GM23338 (cell line): Measurements from ENCODE around the gene TLDC2. TPM values are rescaled to one million over a fixed set of nuclear protein-coding genes. Genes with fewer than 3 reads are reported as not detected.
"Not testable (repeated sequence)": the region's sequence is repeated elsewhere in the genome, so short reads cannot be mapped to it uniquely, and the experiment has no call there.

Experiments used
- ATAC-seq: fragments of 200-7000 bp; cut with Tn5 transposase; 3 replicates; pipeline ENCODE4 v1.9.1; 2020
- DNase-seq: peaks from one replicate; pipeline ENCODE4 v3.0.0-alpha.2; 2015; ENCODE audit warnings: low spot score
- H2AFZ ChIP-seq: fragments of 200-600 bp; sonication (generic); 2 replicates; pipeline ENCODE4 v1.8.0; 2016; ENCODE audit warnings: antibody characterized with exemption, mild to moderate bottlenecking, moderate library complexity
- H3F3A ChIP-seq: fragments of 200-600 bp; sonication (generic); replicated peaks from 2 replicates; pipeline ENCODE4 v1.8.0; 2017; ENCODE audit warnings: antibody characterized with exemption, mixed run types, low read depth
- H3K27ac ChIP-seq: fragments of 200-600 bp; sonication (generic); 2 replicates; pipeline ENCODE4 v1.6.1; 2016; ENCODE audit warnings: low read depth
- H3K27me3 ChIP-seq: fragments of 200-600 bp; sonication (generic); 2 replicates; pipeline ENCODE4 v1.8.0; 2016; ENCODE audit warnings: mild to moderate bottlenecking, mixed run types, moderate library complexity; ENCODE audit not compliant: insufficient read depth
- H3K36me3 ChIP-seq: fragments of 200-600 bp; sonication (generic); 2 replicates; pipeline ENCODE4 v1.8.0; 2016; ENCODE audit warnings: mild to moderate bottlenecking; ENCODE audit not compliant: insufficient read depth
- H3K4me1 ChIP-seq: fragments of 200-600 bp; sonication (generic); 2 replicates; pipeline ENCODE4 v1.8.0; 2016; ENCODE audit warnings: mild to moderate bottlenecking, moderate library complexity; ENCODE audit not compliant: insufficient read depth
- H3K4me2 ChIP-seq: fragments of 200-600 bp; sonication (generic); 2 replicates; pipeline ENCODE4 v1.7.1; 2017; ENCODE audit warnings: mixed run types
- H3K4me3 ChIP-seq: fragments of 200-600 bp; sonication (generic); 2 replicates; pipeline ENCODE4 v1.6.1; 2016; ENCODE audit warnings: mixed run types
- H3K79me2 ChIP-seq: fragments of 200-600 bp; sonication (generic); replicated peaks from 2 replicates; pipeline ENCODE4 v1.8.0; 2017; ENCODE audit warnings: mild to moderate bottlenecking; ENCODE audit not compliant: insufficient read depth
- H3K9me2 ChIP-seq: fragments of 200-600 bp; sonication (generic); 2 replicates; pipeline ENCODE4 v1.8.0; 2017; ENCODE audit not compliant: insufficient read depth
- H4K20me1 ChIP-seq: fragments of 200-600 bp; sonication (generic); replicated peaks from 2 replicates; pipeline ENCODE4 v1.8.0; 2017; ENCODE audit warnings: mild to moderate bottlenecking; ENCODE audit not compliant: insufficient read depth
- H3K27ac Mint-ChIP-seq: 2 replicates; pipeline ENCODE4 v1.8.0; 2020; ENCODE audit warnings: inconsistent platforms, mild to moderate bottlenecking, moderate library complexity, mixed read lengths
- H3K27me3 Mint-ChIP-seq: 3 replicates; pipeline ENCODE4 v1.8.0; 2022; ENCODE audit warnings: low read depth, mild to moderate bottlenecking, moderate library complexity, mixed read lengths, inconsistent platforms; ENCODE audit not compliant: insufficient read depth, poor library complexity
- H3K36me3 Mint-ChIP-seq: 3 replicates; pipeline ENCODE4 v1.8.0; 2021; ENCODE audit warnings: low read depth, mild to moderate bottlenecking, inconsistent platforms, moderate library complexity, mixed read lengths
- H3K4me1 Mint-ChIP-seq: 3 replicates; pipeline ENCODE4 v1.8.0; 2020; ENCODE audit warnings: mild to moderate bottlenecking, inconsistent platforms, mixed read lengths
- H3K4me3 Mint-ChIP-seq: 3 replicates; pipeline ENCODE4 v1.8.0; 2021; ENCODE audit warnings: moderate library complexity, mild to moderate bottlenecking, inconsistent platforms, mixed read lengths
- H3K9me3 Mint-ChIP-seq: 3 replicates; pipeline ENCODE4 v1.8.0; 2020; ENCODE audit warnings: moderate library complexity, mild to moderate bottlenecking, inconsistent platforms, mixed read lengths
- EZH2phosphoT487 ChIP-seq: fragments of 200-600 bp; sonication (generic); IDR thresholded peaks from one replicate; pipeline ENCODE4 v1.8.1; 2018; ENCODE audit warnings: antibody characterized with exemption; ENCODE audit not compliant: unreplicated experiment
- POLR2AphosphoS5 ChIP-seq: IDR thresholded peaks from 2 replicates; pipeline ENCODE4 v1.6.1; 2016; ENCODE audit warnings: antibody characterized with exemption, low read depth
- STAT1 ChIP-seq: IDR thresholded peaks from one replicate; pipeline ENCODE4 v1.6.1; 2016; ENCODE audit warnings: antibody characterized with exemption; ENCODE audit not compliant: unreplicated experiment
- polyA plus RNA-seq: library from polyadenylated mRNA; unstranded; fragments of >200 nt; fragmentation: Nextera tagmentation; extraction: Ambion mirVana; gene quantifications from 2 replicates; pipeline ENCODE4 v1.2.1, GENCODE V29; 2016
- total RNA-seq: library from RNA; depleted of rRNA; stranded (reverse); fragments of >200 nt; shearing (Covaris generic); gene quantifications from 2 replicates; pipeline ENCODE4 v1.2.3, GENCODE V29; 2014
- TF ChIP-seq, protein P1 (sequence below): fragments of 250-450 bp; sonication (Bioruptor Pico); IDR thresholded peaks from 2 replicates; pipeline ENCODE4 v1.5.0; 2020; ENCODE audit warnings: mild to moderate bottlenecking, moderate library complexity
- TF ChIP-seq, protein P2 (sequence below): IDR thresholded peaks from 2 replicates; pipeline ENCODE4 v1.6.1; 2016; ENCODE audit warnings: antibody characterized with exemption
- TF ChIP-seq, protein P3 (sequence below): IDR thresholded peaks from one replicate; pipeline ENCODE4 v1.6.1; 2018; ENCODE audit warnings: antibody characterized with exemption; ENCODE audit not compliant: unreplicated experiment

Gene TLDC2
- total and polyA plus RNA-seq, 2 experiments from 2014 or later = 0.16 to 0.38 TPM

DNA sequence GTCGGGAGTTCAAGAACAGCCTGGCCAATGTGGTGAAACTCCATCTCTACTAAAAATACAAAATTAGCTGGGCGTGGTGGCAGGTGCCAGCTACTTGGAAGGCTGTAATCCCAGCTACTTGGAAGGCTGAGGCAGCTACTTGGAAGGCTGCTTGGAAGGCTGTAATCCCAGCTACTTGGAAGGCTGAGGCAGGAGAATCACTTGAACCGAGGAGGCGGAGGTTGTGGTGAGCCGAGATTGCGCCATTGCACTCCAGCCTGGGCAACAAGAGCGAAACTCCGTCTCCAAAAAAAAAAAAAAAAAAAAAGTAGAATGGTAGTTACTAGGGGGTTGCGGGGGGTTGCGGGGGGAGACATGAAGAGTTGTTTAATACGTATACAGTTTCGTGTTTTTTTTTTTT, 56.1 kb downstream of the TLDC2 start:
- H3K27me3 Mint-ChIP-seq, H3K4me1 Mint-ChIP-seq, H3K27ac ChIP-seq, H3K27me3 ChIP-seq, H3K79me2 ChIP-seq, DNase-seq, H3K4me1 ChIP-seq, H2AFZ ChIP-seq, H3K4me2 ChIP-seq, H3F3A ChIP-seq, H3K9me2 ChIP-seq, H4K20me1 ChIP-seq, H3K27ac Mint-ChIP-seq, H3K9me3 Mint-ChIP-seq, H3K4me3 Mint-ChIP-seq, H3K4me3 ChIP-seq, ATAC-seq: not testable (repeated sequence)
- H3K36me3 ChIP-seq = peaks cover 11% of the 10 kb centered on the region
- peaks cover 44% of the 10 kb centered on the region for H3K36me3 Mint-ChIP-seq

DNA sequence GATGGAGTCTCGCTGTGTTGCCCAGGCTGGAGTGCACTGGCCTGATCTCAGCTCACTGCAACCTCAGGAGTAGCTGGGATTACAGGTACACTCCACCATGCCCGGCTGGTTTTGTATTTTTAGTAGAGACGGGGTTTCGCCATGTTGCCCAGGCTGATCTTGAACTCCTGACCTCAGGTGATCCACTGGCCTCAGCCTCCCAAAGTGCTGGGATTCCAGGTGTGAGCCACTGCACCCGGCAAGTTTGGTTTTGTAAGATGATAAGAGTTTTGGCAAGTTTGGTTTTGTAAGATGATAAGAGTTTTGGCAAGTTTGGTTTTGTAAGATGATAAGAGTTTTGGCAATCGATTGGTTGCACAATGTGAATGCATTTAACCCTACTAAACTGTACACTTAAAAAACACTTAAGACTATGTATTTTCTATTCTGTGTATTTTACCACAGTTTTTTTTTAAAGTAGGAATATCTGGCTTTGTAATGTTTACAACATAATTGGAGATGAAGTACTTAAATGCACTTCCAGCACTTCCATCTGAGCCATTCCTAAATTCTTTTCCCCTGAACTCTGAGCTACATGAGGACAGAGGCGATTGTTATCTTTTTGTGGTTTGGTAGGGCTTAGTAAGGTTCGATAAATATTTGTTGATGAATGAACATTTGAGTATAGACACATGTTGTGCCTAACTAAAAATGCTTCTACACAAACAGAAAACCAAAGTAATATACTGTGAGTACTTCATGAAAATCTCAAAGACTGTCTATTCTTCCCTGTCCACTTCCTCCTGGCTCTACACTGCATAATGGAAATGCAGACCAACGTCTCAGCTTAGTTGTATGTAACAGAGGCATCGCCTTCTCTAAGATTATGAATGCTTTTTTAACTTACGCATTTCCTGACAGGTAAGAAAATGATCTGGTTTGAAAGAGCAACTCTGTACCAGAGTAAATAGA, 56.8 kb downstream of the TLDC2 start:
- no peak overlapping the region for H2AFZ ChIP-seq
- Mint-ChIP-seq H3K4me1 (no peaks in the 10 kb centered on the region), H3K4me3 (no peak overlapping the region), H3K27ac (no peak overlapping the region), H3K36me3 (peaks cover 37% of the 10 kb centered on the region), H3K27me3 (no peaks in the 10 kb centered on the region), H3K9me3 (no peaks in the 10 kb centered on the region)
- no peak for TF ChIP-seq EZH2phosphoT487
- TF ChIP-seq, protein P1, sequence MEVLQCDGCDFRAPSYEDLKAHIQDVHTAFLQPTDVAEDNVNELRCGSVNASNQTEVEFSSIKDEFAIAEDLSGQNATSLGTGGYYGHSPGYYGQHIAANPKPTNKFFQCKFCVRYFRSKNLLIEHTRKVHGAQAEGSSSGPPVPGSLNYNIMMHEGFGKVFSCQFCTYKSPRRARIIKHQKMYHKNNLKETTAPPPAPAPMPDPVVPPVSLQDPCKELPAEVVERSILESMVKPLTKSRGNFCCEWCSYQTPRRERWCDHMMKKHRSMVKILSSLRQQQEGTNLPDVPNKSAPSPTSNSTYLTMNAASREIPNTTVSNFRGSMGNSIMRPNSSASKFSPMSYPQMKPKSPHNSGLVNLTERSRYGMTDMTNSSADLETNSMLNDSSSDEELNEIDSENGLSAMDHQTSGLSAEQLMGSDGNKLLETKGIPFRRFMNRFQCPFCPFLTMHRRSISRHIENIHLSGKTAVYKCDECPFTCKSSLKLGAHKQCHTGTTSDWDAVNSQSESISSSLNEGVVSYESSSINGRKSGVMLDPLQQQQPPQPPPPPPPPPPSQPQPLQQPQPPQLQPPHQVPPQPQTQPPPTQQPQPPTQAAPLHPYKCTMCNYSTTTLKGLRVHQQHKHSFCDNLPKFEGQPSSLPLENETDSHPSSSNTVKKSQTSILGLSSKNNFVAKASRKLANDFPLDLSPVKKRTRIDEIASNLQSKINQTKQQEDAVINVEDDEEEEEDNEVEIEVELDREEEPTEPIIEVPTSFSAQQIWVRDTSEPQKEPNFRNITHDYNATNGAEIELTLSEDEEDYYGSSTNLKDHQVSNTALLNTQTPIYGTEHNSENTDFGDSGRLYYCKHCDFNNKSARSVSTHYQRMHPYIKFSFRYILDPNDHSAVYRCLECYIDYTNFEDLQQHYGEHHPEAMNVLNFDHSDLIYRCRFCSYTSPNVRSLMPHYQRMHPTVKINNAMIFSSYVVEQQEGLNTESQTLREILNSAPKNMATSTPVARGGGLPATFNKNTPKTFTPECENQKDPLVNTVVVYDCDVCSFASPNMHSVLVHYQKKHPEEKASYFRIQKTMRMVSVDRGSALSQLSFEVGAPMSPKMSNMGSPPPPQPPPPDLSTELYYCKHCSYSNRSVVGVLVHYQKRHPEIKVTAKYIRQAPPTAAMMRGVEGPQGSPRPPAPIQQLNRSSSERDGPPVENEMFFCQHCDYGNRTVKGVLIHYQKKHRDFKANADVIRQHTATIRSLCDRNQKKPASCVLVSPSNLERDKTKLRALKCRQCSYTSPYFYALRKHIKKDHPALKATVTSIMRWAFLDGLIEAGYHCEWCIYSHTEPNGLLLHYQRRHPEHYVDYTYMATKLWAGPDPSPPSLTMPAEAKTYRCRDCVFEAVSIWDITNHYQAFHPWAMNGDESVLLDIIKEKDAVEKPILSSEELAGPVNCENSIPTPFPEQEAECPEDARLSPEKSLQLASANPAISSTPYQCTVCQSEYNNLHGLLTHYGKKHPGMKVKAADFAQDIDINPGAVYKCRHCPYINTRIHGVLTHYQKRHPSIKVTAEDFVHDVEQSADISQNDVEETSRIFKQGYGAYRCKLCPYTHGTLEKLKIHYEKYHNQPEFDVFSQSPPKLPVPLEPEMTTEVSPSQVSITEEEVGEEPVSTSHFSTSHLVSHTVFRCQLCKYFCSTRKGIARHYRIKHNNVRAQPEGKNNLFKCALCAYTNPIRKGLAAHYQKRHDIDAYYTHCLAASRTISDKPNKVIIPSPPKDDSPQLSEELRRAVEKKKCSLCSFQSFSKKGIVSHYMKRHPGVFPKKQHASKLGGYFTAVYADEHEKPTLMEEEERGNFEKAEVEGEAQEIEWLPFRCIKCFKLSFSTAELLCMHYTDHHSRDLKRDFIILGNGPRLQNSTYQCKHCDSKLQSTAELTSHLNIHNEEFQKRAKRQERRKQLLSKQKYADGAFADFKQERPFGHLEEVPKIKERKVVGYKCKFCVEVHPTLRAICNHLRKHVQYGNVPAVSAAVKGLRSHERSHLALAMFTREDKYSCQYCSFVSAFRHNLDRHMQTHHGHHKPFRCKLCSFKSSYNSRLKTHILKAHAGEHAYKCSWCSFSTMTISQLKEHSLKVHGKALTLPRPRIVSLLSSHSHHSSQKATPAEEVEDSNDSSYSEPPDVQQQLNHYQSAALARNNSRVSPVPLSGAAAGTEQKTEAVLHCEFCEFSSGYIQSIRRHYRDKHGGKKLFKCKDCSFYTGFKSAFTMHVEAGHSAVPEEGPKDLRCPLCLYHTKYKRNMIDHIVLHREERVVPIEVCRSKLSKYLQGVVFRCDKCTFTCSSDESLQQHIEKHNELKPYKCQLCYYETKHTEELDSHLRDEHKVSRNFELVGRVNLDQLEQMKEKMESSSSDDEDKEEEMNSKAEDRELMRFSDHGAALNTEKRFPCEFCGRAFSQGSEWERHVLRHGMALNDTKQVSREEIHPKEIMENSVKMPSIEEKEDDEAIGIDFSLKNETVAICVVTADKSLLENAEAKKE (CRISPR knock-in tag) = no peak
- TF ChIP-seq, protein P2, sequence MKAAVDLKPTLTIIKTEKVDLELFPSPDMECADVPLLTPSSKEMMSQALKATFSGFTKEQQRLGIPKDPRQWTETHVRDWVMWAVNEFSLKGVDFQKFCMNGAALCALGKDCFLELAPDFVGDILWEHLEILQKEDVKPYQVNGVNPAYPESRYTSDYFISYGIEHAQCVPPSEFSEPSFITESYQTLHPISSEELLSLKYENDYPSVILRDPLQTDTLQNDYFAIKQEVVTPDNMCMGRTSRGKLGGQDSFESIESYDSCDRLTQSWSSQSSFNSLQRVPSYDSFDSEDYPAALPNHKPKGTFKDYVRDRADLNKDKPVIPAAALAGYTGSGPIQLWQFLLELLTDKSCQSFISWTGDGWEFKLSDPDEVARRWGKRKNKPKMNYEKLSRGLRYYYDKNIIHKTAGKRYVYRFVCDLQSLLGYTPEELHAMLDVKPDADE = no peak
- no peak for TF ChIP-seq STAT1
- TF ChIP-seq, protein P3, sequence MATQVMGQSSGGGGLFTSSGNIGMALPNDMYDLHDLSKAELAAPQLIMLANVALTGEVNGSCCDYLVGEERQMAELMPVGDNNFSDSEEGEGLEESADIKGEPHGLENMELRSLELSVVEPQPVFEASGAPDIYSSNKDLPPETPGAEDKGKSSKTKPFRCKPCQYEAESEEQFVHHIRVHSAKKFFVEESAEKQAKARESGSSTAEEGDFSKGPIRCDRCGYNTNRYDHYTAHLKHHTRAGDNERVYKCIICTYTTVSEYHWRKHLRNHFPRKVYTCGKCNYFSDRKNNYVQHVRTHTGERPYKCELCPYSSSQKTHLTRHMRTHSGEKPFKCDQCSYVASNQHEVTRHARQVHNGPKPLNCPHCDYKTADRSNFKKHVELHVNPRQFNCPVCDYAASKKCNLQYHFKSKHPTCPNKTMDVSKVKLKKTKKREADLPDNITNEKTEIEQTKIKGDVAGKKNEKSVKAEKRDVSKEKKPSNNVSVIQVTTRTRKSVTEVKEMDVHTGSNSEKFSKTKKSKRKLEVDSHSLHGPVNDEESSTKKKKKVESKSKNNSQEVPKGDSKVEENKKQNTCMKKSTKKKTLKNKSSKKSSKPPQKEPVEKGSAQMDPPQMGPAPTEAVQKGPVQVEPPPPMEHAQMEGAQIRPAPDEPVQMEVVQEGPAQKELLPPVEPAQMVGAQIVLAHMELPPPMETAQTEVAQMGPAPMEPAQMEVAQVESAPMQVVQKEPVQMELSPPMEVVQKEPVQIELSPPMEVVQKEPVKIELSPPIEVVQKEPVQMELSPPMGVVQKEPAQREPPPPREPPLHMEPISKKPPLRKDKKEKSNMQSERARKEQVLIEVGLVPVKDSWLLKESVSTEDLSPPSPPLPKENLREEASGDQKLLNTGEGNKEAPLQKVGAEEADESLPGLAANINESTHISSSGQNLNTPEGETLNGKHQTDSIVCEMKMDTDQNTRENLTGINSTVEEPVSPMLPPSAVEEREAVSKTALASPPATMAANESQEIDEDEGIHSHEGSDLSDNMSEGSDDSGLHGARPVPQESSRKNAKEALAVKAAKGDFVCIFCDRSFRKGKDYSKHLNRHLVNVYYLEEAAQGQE = no peak
- TF ChIP-seq POLR2AphosphoS5 = no peak
- no peaks in the 10 kb centered on the region for H3K9me2 ChIP-seq
- no peaks in the 10 kb centered on the region for H3K27me3 ChIP-seq
- DNase-seq (no peak), ATAC-seq (no peak)
- 0 out of 2 replicates have a peak, but pooled peaks cover under 1% of the 10 kb centered on the region for H3F3A ChIP-seq
- H4K20me1 ChIP-seq = no peaks in the 10 kb centered on the region
- no peak overlapping the region for H3K4me3 ChIP-seq
- no peak overlapping the region for H3K4me2 ChIP-seq
- no peak overlapping the region; the same call in 1 of the 2 replicates for H3K27ac ChIP-seq
- peaks cover 8% of the 10 kb centered on the region for H3K36me3 ChIP-seq
- no peaks in the 10 kb centered on the region for H3K4me1 ChIP-seq
- no peaks in the 10 kb centered on the region for H3K79me2 ChIP-seq
